Hepatocyte (in vitro differentiated cells): ENCODE measurements around the gene AP3S2.

ENCODE experiments used
- CTCF ChIP-seq: fragments of 200-600 bp; sonication (generic); IDR thresholded peaks from 2 replicates; pipeline ENCODE4 v1.5.1; 2016; ENCODE audit warnings: antibody characterized with exemption, mild to moderate bottlenecking; ENCODE audit not compliant: poor library complexity
- EZH2 ChIP-seq: fragments of 200-600 bp; sonication (generic); IDR thresholded peaks from 2 replicates; pipeline ENCODE4 v1.6.1; 2016; ENCODE audit warnings: antibody characterized with exemption, mild to moderate bottlenecking, borderline replicate concordance

GRCh38 chr15:89839167-89839810, 54.5 kb downstream of the AP3S2 start:
- TF ChIP-seq CTCF (no peak), EZH2 (no peak)
